Stimulated activated naive CD8-positive, alpha-beta T cell treated with anti-CD3 and anti-CD28 coated beads, Interleukin-15, Interleukin-2, amounts not matched to agents 100 U/mL and 50 U/mL, for 24 hours (primary cell): ENCODE results near the gene CYP2W1.
"Not testable (repeated sequence)": the region's sequence is repeated elsewhere in the genome, so short reads cannot be mapped to it uniquely, and the experiment has no call there.

ENCODE experiments used
- ATAC-seq: fragments of 150-1000 bp; cut with Tn5 transposase; one replicate; pipeline ENCODE4 v1.10.0; 2021
- DNase-seq: peaks from one replicate; pipeline ENCODE4 v3.0.0; 2021

The CYP2W1 gene

DNA sequence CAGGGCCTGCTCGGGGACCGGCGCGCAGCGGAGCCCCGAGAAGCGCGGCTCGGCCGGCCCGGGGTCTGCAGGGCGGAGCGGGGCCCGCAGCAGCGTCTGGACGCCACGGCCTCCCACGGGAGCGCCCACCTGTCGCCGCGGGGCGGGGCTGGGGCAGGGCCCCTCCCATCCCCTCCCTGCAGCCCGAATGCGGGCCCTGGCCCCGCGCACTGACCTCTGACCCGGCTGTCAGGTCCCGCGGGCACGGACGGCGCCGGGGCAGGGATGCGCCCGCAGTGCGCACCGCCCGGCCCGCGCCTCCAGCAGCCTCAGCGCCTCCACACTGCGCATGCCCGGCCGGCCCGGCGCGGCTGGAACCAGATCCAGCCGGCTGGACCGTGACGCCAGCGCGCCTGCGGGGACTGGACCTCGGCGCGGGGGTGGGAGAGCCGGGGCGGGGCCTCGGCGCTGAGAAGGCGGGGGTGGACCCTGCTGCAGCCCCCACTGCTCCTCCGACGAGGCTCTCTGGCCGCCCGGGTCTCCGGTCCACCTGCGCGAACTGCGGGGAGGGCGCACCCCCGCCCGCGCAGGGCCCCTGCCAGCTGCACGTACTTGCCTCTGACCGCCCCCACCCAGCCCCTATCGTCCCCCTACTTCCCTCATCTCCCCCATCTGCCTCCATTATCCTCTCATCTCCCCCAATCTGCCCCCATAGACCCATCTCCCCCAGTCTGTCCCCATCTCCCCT, 45.2 kb downstream of the CYP2W1 start:
- peak; percentile 93 for DNase-seq
- peak; percentile 79 for ATAC-seq

DNA sequence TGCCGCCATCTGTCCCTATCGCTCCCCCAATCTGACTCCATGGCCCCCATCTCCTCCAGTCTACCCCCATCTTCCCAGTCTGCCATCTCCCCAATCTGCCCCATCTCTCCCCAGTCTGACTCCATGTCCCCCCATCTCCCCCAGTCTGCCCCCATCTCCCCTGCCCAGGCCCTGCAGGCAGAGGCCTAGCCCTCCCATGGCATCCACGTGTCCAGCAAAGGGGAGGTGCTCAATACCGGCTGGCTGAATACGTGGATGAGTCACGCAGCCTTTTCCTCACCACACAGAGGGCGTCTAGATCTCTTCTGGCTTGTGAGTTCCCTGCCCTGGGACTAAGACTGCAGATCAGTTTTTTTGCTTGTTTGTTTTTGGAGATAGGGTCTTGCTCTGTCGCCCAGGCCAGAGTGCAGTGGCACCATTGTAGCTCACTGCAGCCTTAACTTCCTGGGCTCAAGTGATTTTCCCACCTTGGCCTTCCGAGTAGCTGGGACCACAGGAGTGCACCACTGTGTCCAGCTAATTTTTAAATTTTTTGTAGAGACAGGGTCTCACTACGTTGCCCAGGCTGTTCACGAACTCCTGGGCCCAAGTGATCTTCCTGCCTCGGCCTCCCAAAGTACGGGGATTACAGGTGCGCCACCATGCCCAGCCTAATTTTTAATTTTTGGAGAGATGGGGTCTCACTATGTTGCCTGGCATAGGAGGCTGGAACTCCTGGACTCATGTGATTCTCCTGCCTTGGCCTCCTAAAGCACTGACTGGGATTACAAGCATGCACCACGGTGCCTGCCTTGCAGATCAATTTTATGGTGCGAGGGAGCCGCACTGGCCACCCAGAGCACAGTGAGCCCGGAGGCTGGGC, 46.0 kb downstream of the CYP2W1 start:
- peak; percentile 87 for ATAC-seq
- peak; percentile 77 for DNase-seq

DNA sequence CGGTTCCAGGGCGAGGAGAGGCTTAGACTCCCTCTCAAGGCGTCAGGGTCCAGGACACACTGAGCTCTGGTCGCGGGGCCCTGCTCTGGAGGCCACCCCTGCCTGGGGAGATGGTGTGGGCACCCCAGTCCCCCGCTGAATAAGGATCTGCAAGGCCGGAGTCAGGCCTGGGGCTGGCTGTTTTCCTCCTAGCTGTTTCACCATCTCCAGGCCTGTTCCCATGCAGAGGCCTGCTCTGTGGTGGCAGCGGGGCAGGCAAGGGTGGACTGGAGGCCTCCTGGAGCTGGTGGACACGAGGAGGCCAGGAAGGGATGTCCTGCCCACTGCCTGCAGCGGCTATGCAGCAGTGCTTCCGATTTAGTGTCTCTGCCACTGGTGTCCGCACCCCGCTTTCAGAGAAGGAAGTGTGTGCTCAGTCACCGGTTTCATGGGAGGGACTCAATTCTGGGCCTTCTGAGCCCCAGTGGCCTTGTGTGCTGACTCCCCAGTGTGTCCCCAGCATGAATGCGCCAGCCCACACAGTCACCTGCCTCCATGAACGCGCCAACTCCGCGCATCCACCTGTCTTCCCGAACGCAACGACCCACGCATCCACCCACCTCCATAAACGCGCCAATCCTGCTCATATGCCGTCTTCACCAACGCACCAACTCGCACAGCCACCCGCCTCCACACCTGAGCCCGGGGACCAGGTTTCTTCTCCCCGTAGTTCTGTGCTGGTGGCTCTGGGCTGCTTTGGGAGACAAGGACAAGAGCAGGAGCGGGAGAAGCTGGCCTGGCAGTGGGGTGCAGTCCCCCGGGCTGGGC, 46.9 kb downstream of the CYP2W1 start:
- ATAC-seq (no peak), DNase-seq (no peak)

DNA sequence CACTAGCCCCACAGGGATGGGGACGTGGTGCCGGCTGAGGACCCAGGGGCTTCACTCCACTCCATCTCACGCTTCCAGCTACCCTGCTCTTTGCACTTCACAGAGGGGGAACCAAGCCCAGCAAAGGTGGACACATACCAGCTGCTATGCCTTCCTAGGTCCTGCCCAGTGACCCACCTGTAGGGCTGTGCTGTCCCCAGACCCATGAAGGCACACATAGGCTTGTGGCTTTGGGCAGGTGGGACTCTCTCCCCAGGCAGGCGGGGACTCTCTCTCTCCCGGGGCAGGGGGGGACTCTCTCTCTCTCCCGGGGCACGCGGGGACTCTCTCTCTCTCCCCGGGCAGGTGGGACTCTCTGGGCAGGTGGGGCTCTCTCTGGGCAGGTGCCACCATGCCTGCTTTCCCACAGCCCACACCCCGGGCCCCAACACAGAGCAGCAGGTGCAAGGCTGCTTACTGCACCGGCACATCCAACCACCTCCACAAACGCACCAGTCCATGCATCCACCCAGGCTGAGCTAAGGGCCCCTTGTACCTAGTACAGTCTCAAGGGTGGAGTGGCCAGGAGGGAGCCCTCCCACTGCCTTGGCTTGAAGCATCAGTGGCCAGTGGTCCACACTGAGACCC, 47.6 kb downstream of the CYP2W1 start:
- ATAC-seq: no peak
- DNase-seq: no peak

DNA sequence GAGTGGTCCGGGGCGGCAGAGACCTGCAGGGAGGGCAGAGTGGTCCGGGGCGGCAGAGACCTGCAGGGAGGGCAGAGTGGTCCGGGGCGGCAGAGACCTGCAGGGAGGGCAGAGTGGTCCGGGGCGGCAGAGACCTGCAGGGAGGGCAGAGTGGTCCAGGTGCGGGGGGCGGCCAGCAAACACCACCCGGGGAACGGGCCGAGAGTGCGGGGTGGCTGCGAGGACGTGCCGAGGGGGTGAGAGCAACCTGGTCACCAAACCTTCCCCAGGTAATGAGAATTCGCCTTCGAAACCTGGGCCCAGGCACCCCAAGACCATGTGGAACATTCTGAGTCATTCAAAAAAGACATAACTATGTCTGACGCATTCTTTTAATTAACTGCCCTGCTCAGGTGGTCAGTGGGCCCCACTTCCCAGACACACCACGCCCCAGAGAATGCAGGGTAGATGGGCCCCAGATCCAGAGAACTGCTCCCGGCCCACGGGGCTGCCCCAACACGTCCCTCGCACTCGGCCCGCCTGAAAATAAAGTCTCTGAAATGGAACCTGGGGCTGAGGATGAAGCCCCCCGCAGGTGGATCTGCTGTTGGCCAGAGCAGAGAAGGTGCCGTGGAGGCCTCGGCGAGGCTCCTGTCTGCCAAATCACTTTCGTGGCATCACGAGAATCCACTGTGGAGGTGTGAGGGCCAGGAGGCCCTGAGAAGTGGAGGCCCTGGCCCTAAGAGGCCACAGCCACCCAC, 48.9 kb downstream of the CYP2W1 start:
- DNase-seq (no peak), ATAC-seq (no peak)

DNA sequence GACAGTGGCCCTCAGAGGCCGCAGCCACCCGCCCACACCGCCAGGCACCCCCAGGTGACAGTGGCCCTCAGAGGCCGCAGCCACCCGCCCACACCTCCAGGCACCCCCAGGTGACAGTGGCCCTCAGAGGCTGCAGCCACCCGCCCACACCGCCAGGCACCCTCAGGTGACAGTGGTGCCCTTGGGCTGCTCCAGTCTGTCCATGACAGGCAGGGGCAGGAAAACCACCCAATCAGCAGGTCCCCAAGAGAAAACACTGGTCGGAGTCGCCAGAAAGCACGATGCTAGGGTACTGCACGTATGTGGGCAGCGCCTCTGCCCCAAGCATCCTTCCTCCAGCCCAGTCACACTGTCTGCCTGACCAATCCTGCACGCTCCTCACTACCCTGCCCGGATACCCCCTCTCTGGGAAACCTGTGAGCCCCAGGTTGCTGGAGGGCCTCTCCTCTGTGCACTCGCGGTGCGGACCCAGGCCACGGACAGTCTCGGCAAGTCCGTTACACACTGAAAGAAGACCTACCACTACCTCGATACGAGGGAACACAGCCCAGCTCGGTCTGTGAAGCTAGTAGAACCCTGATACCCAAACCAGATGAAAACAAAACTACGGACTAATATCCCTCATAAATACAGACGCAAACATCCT, 49.7 kb downstream of the CYP2W1 start:
- DNase-seq: no peak
- ATAC-seq: no peak

DNA sequence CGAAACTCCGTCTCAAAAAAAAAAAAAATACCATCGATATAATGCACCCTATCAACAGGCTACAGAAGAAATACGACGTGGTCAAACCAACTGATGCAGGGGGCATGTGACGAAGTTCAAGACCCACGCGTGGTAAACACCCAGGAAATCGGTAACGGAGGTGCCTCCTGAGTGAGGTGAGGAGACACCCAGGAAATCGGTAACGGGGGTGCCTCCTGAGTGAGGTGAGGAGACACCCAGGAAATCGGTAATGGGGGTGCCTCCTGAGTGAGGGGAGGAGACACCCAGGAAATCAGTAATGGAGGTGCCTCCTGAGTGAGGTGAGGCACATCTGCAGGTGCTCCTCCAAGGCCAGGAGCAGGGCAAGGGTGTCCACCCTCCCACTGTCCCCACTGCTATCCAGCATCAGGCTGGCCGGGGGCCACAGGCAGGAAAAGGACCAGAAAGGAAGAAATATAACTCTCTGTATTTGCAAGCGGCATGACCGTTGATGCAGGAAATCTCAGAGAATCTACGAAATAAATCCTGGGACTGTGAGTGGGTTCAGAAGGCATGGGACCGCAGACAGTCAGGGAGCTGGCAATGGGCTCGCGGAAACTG, 50.7 kb downstream of the CYP2W1 start:
- DNase-seq (no peak), ATAC-seq (no peak)

DNA sequence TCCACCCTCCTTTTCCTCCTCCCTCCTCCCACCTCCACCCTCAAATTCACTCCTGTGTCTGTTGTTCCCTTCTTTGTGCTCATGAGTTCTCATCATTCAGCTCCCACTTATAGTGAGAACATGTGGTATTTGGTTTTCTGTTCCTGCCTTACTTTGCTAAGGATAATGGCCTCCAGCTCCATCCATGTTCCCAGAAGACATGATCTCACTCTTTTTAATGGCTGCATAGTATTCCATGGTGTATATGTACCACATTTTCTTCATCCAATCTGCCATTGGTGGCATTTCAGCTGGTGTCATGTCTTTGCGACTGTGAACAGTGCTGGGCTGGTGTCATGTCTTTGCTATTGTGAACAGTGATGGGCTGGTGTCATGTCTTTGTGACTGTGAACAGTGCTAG, 51.8 kb downstream of the CYP2W1 start:
- ATAC-seq, DNase-seq: not testable (repeated sequence)

DNA sequence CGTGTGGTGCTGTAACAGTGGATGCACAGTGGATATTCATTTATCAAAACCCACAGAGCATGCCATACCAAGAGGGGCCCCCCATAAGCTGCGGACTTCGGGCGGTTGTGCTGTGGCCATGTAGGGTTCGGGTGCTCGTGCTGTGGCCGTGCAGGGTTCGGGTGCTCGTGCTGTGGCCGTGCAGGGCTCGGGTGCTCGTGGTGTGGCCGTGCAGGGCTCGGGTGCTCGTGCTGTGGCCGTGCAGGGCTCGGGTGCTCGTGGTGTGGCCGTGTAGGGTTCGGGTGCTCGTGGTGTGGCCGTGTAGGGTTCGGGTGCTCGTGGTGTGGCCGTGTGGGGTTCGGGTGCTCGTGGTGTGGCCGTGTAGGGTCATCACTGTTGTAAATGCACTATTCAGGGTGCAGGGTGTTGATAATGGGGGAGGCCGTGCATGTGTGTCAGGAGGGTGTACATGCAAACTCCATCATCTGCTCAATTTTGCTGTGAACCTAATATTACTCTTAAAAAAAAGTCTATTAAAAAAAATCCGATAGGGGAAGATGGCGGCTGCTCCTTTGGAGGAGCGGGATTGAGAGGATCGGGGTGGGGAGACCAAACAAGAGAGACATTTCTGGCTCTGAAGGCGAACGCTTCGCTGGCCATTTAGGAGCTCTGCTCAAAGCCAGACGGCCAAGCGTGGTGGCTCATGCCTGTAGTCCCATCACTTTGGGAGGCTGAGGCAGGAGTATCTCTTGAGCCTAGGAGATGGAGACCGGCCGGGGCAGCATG, 53.4 kb downstream of the CYP2W1 start:
- not testable (repeated sequence) for DNase-seq, ATAC-seq
